BE2C (cell line): ENCODE results near the gene CEP131.

Source experiments
- DNase-seq: peaks from one replicate; pipeline ENCODE4 v3.0.0-alpha.2; 2020
- H3K27me3 ChIP-seq: fragments of 250-450 bp; sonication (Bioruptor Pico); 2 replicates; pipeline ENCODE4 v1.5.1; 2020; ENCODE audit warnings: mild to moderate bottlenecking
- H3K36me3 ChIP-seq: fragments of 250-450 bp; sonication (Bioruptor Pico); 2 replicates; pipeline ENCODE4 v1.5.1; 2020; ENCODE audit warnings: mild to moderate bottlenecking
- H3K4me1 ChIP-seq: fragments of 250-450 bp; sonication (Bioruptor Pico); 2 replicates; pipeline ENCODE4 v1.5.1; 2020
- H3K4me3 ChIP-seq: 2 replicates; pipeline ENCODE4 v1.5.1; 2011; ENCODE audit warnings: low read depth, low read length
- H3K9me3 ChIP-seq: fragments of 250-450 bp; sonication (Bioruptor Pico); 2 replicates; pipeline ENCODE4 v1.5.1; 2020
- CTCF ChIP-seq: IDR thresholded peaks from 2 replicates; pipeline ENCODE4 v1.5.1; 2012; ENCODE audit warnings: mild to moderate bottlenecking, low read depth, low read length

The CEP131 gene

GRCh38 chr17:81161972-81162371 lies 60.8 kb downstream of the CEP131 start:
- DNase-seq = peak; percentile 8
- H3K9me3 ChIP-seq = no peaks in the 10 kb centered on the region
- H3K36me3 ChIP-seq = no peaks in the 10 kb centered on the region
- H3K4me3 ChIP-seq = no peak overlapping the region
- H3K27me3 ChIP-seq = no peaks in the 10 kb centered on the region
- H3K4me1 ChIP-seq = peaks cover 9% of the 10 kb centered on the region
- TF ChIP-seq CTCF = no peak

GRCh38 chr17:81161536-81161935 lies 61.2 kb downstream of the CEP131 start:
- TF ChIP-seq CTCF = no peak
- H3K4me1 ChIP-seq = peaks cover 9% of the 10 kb centered on the region
- DNase-seq = peak; percentile 7
- H3K9me3 ChIP-seq = no peaks in the 10 kb centered on the region
- H3K27me3 ChIP-seq = no peaks in the 10 kb centered on the region
- H3K36me3 ChIP-seq = no peaks in the 10 kb centered on the region
- no peak overlapping the region for H3K4me3 ChIP-seq

- TF ChIP-seq CTCF = no peak
- H3K4me1 ChIP-seq = peaks cover 9% of the 10 kb centered on the region
- peak; percentile 18 for DNase-seq
- H3K9me3 ChIP-seq = no peaks in the 10 kb centered on the region
- H3K4me3 ChIP-seq = no peak overlapping the region
- no peaks in the 10 kb centered on the region for H3K27me3 ChIP-seq
- no peaks in the 10 kb centered on the region for H3K36me3 ChIP-seq
Measured at GRCh38 chr17:81160747-81161453, 61.9 kb downstream of the CEP131 start.

- no peak for DNase-seq
- no peaks in the 10 kb centered on the region for H3K36me3 ChIP-seq
- H3K4me1 ChIP-seq = peaks cover 5% of the 10 kb centered on the region
- H3K27me3 ChIP-seq = no peaks in the 10 kb centered on the region
- no peak overlapping the region for H3K4me3 ChIP-seq
- TF ChIP-seq CTCF = no peak
- H3K9me3 ChIP-seq = no peaks in the 10 kb centered on the region
Measured at GRCh38 chr17:81160306-81160705, 62.5 kb downstream of the CEP131 start.

- DNase-seq = no peak
- no peaks in the 10 kb centered on the region for H3K27me3 ChIP-seq
- no peaks in the 10 kb centered on the region for H3K36me3 ChIP-seq
- no peak overlapping the region for H3K4me3 ChIP-seq
- TF ChIP-seq CTCF = no peak
- H3K9me3 ChIP-seq = no peaks in the 10 kb centered on the region
- no peaks in the 10 kb centered on the region for H3K4me1 ChIP-seq
Measured at GRCh38 chr17:81159611-81160265, 63.0 kb downstream of the CEP131 start.
